ENCODE data around the gene GABBR2. TPM values are rescaled to one million over a fixed set of nuclear protein-coding genes. Genes with fewer than 3 reads are reported as not detected.

Gene GABBR2
- total and polyA plus RNA-seq, 2 of the 8 experiments (the other 6 are each of a cell fraction or from before 2014, with no cell fraction given), result 0.50 to 1.2 TPM

- H3K79me2 ChIP-seq (ENCODE audit: control insufficient read depth in 1 of 2, insufficient read depth in 2 of 2, low read length in 2 of 2), result no peaks in the 10 kb centered on the region
- FAIRE-seq (peak; percentile 89), DNase-seq (ENCODE audit: low read depth in 1 of 2, low spot score in 2 of 2) (peak in 1 of 2 experiments; percentile 75)
- no peak overlapping the region for H2BK12ac ChIP-seq (ENCODE audit: low read depth, low read length)
- no peaks in the 10 kb centered on the region for H3K36me3 ChIP-seq (ENCODE audit: control insufficient read depth in 2 of 4, insufficient read depth in 4 of 4, low read length in 3 of 4)
- H3K27me3 ChIP-seq (replicated peaks in 1 of 4; ENCODE audit: control insufficient read depth in 3 of 4, extremely low read depth in 1 of 4, insufficient read depth in 3 of 4, low read length in 3 of 4), result no peaks in the 10 kb centered on the region
- H2BK120ac ChIP-seq (replicated peaks; ENCODE audit: low read depth, low read length), result no peak overlapping the region
- no peak overlapping the region for H3K4ac ChIP-seq (replicated peaks; ENCODE audit: insufficient read length, low read depth, low read length)
- H3K56ac ChIP-seq (replicated peaks; ENCODE audit: insufficient read length, low read depth, low read length), result no peak overlapping the region
- 43% methylated on average over 8 of the region's 8 CpGs; no CpG with 5 or more reads in 1 of the 2 experiments for WGBS, 2 experiments (ENCODE audit: extremely low coverage in 1 of 2, insufficient coverage in 1 of 2, insufficient read length in 1 of 2, insufficient replicate concordance in 2 of 2, low coverage in 1 of 2, low lambda C conversion rate in 2 of 2, missing lambda C conversion rate in 1 of 2)
- no peak overlapping the region for H2AFZ ChIP-seq (ENCODE audit: low read length)
- ChIA-PET POLR2A (ENCODE audit: partially characterized antibody) (interaction anchor here (0.7 to 1.7 kb wide), 4 partner anchors 59 to 177 kb away, joined by 3 to 5 read pairs (median 4); partner anchors contain the start of gene CORO2A), CTCF (ENCODE audit: partially characterized antibody) (interaction anchor here (0.6 to 3.0 kb wide), 32 partner anchors 9 to 513 kb away, joined by 3 to 20 read pairs (median 4); partner anchors contain the start of genes TBC1D2 and TRIM14)
- no peak overlapping the region for H2AK5ac ChIP-seq (ENCODE audit: low read depth, low read length)
- no peak overlapping the region for H2BK15ac ChIP-seq (ENCODE audit: low read length)
- H2BK5ac ChIP-seq (ENCODE audit: low read depth, low read length), result no peak overlapping the region
- H3K4me2 ChIP-seq (ENCODE audit: insufficient read depth in 1 of 2, low read depth in 2 of 2, low read length in 2 of 2), result no peak overlapping the region
- no peak overlapping the region for H4K8ac ChIP-seq (ENCODE audit: extremely low read depth, insufficient read depth, low read length)
- no peak overlapping the region for H3K18ac ChIP-seq (ENCODE audit: extremely low read depth, low read length)
- no peaks in the 10 kb centered on the region for H3K9me3 ChIP-seq (ENCODE audit: insufficient read depth in 2 of 2, low read depth in 1 of 2, low read length in 1 of 2)
- H4K20me1 ChIP-seq (replicated peaks in 1 of 2; ENCODE audit: control insufficient read depth in 1 of 2, insufficient read depth in 2 of 2, low read length in 2 of 2), result no peaks in the 10 kb centered on the region
- H3K4me3 ChIP-seq (ENCODE audit: extremely low read depth in 1 of 4, insufficient read depth in 2 of 4, low read depth in 3 of 4, low read length in 4 of 4), result no peak overlapping the region
- no peak overlapping the region for H4K91ac ChIP-seq (replicated peaks; ENCODE audit: insufficient read length, low read length)
- peaks cover 0 to 3% (median 0%) of the 10 kb centered on the region in 4 experiments; a peak in 1 of 7 replicates for H3K4me1 ChIP-seq (replicated peaks in 1 of 4; ENCODE audit: control insufficient read depth in 3 of 4, insufficient read depth in 4 of 4, low read length in 3 of 4)
- H2BK20ac ChIP-seq (ENCODE audit: low read length), result no peak overlapping the region
- no peaks in the 10 kb centered on the region for H3K79me1 ChIP-seq (ENCODE audit: low read depth, low read length)
- H3K14ac ChIP-seq (ENCODE audit: insufficient read length), result no peak overlapping the region
- H4K5ac ChIP-seq (ENCODE audit: insufficient read length, low read depth, low read length), result no peak overlapping the region
- H3K9ac ChIP-seq (replicated peaks in 1 of 4; ENCODE audit: extremely low read depth in 1 of 4, low read depth in 3 of 4, low read length in 3 of 4), result no peak overlapping the region
- H3K27ac ChIP-seq (ENCODE audit: low read depth, low read length), result no peak overlapping the region
- no peaks in the 10 kb centered on the region; the same call in 1 of the 2 replicates for H3K23me2 ChIP-seq (ENCODE audit: low read depth, low read length)
- H3K23ac ChIP-seq (ENCODE audit: insufficient read length), result no peak overlapping the region
- TF ChIP-seq RBBP5 (IDR thresholded peaks at IDR 0.05; ENCODE audit: borderline replicate concordance, low read depth, low read length) (no peak), SIN3A (conservative IDR thresholded peaks at IDR 0.05 in 1 of 2, IDR thresholded peaks at IDR 0.05 in 1 of 2; ENCODE audit: low read depth in 1 of 2, low read length in 2 of 2) (0 out of 4 replicates have a peak, but pooled peaks of 1 of the 2 experiments have one; percentile 38), RAD21 (IDR thresholded peaks at IDR 0.05 in 1 of 2, conservative IDR thresholded peaks at IDR 0.05 in 1 of 2; ENCODE audit: low read depth in 2 of 2, low read length in 2 of 2) (peak; percentile 98 to 99), KDM4A (IDR thresholded peaks at IDR 0.05; ENCODE audit: low read depth, low read length, severe bottlenecking) (no peak), PHF8 (conservative IDR thresholded peaks at IDR 0.05; ENCODE audit: low read depth, low read length) (no peak), JUND (IDR thresholded peaks at IDR 0.05; ENCODE audit: low read length) (0 out of 2 replicates have a peak, but pooled peaks have one; percentile 23), ASH2L (IDR thresholded peaks at IDR 0.05; ENCODE audit: low read length) (no peak), TAF1 (IDR thresholded peaks at IDR 0.05; ENCODE audit: low read depth, low read length) (no peak)
Measured at GRCh38 chr9:98263482-98264357, 445.0 kb downstream of the GABBR2 start.

All from H1 (cell line).